Retinal pigment epithelial cell (primary cell): ENCODE data around the gene EPHB3.

ENCODE experiments used
- DNase-seq: peaks from one replicate; pipeline ENCODE4 v3.0.0-alpha.2; 2010; ENCODE audit warnings: low read depth
- H3K4me3 ChIP-seq: 2 replicates; pipeline ENCODE4 v1.5.1; 2011; ENCODE audit warnings: mild to moderate bottlenecking, low read length, control low read depth, moderate library complexity
- TF ChIP-seq, protein P1 (sequence below): conservative IDR thresholded peaks from 2 replicates; pipeline ENCODE4 v1.5.1; 2011; ENCODE audit warnings: low read depth, low read length, control low read depth, inconsistent platforms

The EPHB3 gene

DNA sequence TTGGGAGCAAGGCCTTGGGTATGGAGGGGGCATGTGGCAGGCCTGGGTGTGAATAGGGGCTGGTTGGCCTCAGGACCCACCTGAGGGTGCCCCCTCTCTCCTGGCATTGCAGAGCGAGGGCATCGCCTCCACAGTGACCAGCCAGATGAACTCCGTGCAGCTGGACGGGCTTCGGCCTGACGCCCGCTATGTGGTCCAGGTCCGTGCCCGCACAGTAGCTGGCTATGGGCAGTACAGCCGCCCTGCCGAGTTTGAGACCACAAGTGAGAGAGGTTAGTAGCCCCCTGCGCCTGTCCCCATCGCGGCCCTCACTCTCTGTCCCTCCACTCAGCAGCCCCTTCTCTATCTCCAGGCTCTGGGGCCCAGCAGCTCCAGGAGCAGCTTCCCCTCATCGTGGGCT is 16.0 kb downstream of the EPHB3 start:
- H3K4me3 ChIP-seq: no peak overlapping the region
- TF ChIP-seq, protein P1, sequence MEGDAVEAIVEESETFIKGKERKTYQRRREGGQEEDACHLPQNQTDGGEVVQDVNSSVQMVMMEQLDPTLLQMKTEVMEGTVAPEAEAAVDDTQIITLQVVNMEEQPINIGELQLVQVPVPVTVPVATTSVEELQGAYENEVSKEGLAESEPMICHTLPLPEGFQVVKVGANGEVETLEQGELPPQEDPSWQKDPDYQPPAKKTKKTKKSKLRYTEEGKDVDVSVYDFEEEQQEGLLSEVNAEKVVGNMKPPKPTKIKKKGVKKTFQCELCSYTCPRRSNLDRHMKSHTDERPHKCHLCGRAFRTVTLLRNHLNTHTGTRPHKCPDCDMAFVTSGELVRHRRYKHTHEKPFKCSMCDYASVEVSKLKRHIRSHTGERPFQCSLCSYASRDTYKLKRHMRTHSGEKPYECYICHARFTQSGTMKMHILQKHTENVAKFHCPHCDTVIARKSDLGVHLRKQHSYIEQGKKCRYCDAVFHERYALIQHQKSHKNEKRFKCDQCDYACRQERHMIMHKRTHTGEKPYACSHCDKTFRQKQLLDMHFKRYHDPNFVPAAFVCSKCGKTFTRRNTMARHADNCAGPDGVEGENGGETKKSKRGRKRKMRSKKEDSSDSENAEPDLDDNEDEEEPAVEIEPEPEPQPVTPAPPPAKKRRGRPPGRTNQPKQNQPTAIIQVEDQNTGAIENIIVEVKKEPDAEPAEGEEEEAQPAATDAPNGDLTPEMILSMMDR: no peak
- DNase-seq: no peak

GRCh38 chr3:184578218-184578617 is 16.6 kb downstream of the EPHB3 start:
- DNase-seq: no peak
- no peak overlapping the region for H3K4me3 ChIP-seq
- TF ChIP-seq, protein P1: no peak

- no peak for DNase-seq
- TF ChIP-seq, protein P1: no peak
- H3K4me3 ChIP-seq: no peak overlapping the region
These were observed 17.2 kb downstream of the EPHB3 start for GRCh38 chr3:184578822-184579221.

- no peak for DNase-seq
- TF ChIP-seq, protein P1: no peak
- H3K4me3 ChIP-seq: no peak overlapping the region
These were observed 17.9 kb downstream of the EPHB3 start for GRCh38 chr3:184579513-184579912.

DNA sequence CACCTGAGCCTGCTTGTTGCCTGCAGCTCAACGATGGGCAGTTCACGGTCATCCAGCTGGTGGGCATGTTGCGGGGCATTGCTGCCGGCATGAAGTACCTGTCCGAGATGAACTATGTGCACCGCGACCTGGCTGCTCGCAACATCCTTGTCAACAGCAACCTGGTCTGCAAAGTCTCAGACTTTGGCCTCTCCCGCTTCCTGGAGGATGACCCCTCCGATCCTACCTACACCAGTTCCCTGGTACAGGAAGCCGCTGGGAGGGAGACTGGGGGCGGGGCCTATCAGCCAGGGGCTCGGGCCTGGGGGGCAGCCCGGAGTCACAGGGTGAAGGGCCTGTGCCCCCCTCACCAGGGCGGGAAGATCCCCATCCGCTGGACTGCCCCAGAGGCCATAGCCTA is 18.8 kb downstream of the EPHB3 start:
- DNase-seq: no peak
- TF ChIP-seq, protein P1: no peak

DNA sequence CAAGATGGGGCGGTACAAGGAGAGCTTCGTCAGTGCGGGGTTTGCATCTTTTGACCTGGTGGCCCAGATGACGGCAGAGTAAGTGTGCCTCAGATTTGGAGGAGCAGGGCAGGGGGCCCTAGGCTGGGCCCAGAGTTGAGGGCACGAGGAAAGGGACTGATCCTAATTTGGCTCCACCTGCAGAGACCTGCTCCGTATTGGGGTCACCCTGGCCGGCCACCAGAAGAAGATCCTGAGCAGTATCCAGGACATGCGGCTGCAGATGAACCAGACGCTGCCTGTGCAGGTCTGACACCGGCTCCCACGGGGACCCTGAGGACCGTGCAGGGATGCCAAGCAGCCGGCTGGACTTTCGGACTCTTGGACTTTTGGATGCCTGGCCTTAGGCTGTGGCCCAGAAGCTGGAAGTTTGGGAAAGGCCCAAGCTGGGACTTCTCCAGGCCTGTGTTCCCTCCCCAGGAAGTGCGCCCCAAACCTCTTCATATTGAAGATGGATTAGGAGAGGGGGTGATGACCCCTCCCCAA is 19.8 kb downstream of the EPHB3 start:
- TF ChIP-seq, protein P1: no peak
- no peak overlapping the region for H3K4me3 ChIP-seq
- DNase-seq: no peak

More for the DNA sequence above, 18.8 kb downstream of the EPHB3 start:
- H3K4me3 ChIP-seq: no peak overlapping the region

GRCh38 chr3:184582646-184583577 is 21.3 kb downstream of the EPHB3 start:
- no peak for DNase-seq
- peak overlapping the region; percentile 36 for H3K4me3 ChIP-seq
- TF ChIP-seq, protein P1: no peak
